Uterus (tissue), 2 donors: ENCODE measurements around the gene PPM1F.

Source experiments
- CTCF ChIP-seq, 4 experiments: fragments of 200-600 bp in 2 of 4; fragments of 450-650 bp in 2 of 4; sonication (generic) in 2 of 4; IDR thresholded peaks; one replicate each; pipeline ENCODE4 v1.5.1; 2016 to 2019; ENCODE audit warnings: antibody characterized with exemption in 4 of 4, mild to moderate bottlenecking in 2 of 4, moderate library complexity in 1 of 4
- POLR2A ChIP-seq, 2 donors: fragments of 450-650 bp; IDR thresholded peaks; one replicate each; pipeline ENCODE4 v1.6.1; 2016; ENCODE audit warnings: antibody characterized with exemption in 2 of 2, mild to moderate bottlenecking in 1 of 2, moderate library complexity in 1 of 2

DNA sequence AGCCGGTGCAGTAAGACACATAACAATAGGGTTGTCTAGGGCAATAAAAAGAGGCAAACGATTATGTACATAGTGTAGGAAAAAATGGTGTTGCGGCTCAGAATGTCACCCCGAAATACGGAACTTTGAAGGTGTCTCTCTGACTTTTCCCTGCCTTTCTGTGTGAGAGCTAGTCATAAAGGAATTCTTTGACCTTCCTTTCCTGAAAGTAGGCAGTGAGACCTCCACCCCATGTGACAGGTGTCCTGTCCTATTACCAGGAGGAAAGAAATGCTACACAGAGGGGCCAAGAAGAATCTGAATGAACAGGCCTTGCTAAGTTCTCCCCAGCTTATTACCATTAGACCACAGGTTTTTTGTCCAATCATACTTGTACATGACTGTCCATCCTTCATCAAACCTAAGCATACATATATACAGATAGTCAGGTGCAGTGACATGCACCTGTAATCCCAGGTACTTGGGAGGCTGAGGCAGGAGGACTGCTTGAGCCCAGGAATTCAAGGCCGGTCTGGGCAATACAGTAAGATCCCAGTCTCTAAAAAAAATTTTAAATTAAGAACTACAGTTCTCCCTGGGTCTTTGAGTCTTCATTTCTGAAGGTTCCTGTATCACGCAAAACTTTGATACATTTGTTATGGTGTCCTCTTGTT, 46.1 kb upstream of the PPM1F start:
- TF ChIP-seq POLR2A (IDR thresholded peaks at IDR 0.05) (no peak), CTCF (IDR thresholded peaks at IDR 0.05) (no peak)
